ENCODE measurements around the gene ATRAID. TPM values are rescaled to one million over a fixed set of nuclear protein-coding genes. Genes with fewer than 3 reads are reported as not detected.

ATRAID gene
- total and polyA plus RNA-seq, 10 of the 15 experiments (the other 5 are each of a cell fraction or from before 2014, with no cell fraction given) = 65.6 to 180 (median 120) TPM

GRCh38 chr2:27186613-27187345, 25.1 kb upstream of the ATRAID start (continued):
- TF ChIP-seq ZNF592 (IDR thresholded peaks at IDR 0.05) (no peak), IRF3 (IDR thresholded peaks at IDR 0.05) (no peak), USF2 (IDR thresholded peaks at IDR 0.05; ENCODE audit: borderline replicate concordance, low read depth, low read length) (no peak), MEF2A (IDR thresholded peaks at IDR 0.05; ENCODE audit: insufficient read depth, low read depth, low read length) (no peak), NR2F1 (conservative IDR thresholded peaks at IDR 0.05) (no peak), NRF1 (conservative IDR thresholded peaks at IDR 0.05; ENCODE audit: low read depth, low read length) (no peak), KDM1A (IDR thresholded peaks at IDR 0.05; ENCODE audit: borderline replicate concordance) (no peak), PRDM15 (CRISPR knock-in tag; IDR thresholded peaks at IDR 0.05) (no peak), ZNF207 (IDR thresholded peaks at IDR 0.05; ENCODE audit: borderline replicate concordance) (no peak)
- TF ChIP-seq, protein P1, sequence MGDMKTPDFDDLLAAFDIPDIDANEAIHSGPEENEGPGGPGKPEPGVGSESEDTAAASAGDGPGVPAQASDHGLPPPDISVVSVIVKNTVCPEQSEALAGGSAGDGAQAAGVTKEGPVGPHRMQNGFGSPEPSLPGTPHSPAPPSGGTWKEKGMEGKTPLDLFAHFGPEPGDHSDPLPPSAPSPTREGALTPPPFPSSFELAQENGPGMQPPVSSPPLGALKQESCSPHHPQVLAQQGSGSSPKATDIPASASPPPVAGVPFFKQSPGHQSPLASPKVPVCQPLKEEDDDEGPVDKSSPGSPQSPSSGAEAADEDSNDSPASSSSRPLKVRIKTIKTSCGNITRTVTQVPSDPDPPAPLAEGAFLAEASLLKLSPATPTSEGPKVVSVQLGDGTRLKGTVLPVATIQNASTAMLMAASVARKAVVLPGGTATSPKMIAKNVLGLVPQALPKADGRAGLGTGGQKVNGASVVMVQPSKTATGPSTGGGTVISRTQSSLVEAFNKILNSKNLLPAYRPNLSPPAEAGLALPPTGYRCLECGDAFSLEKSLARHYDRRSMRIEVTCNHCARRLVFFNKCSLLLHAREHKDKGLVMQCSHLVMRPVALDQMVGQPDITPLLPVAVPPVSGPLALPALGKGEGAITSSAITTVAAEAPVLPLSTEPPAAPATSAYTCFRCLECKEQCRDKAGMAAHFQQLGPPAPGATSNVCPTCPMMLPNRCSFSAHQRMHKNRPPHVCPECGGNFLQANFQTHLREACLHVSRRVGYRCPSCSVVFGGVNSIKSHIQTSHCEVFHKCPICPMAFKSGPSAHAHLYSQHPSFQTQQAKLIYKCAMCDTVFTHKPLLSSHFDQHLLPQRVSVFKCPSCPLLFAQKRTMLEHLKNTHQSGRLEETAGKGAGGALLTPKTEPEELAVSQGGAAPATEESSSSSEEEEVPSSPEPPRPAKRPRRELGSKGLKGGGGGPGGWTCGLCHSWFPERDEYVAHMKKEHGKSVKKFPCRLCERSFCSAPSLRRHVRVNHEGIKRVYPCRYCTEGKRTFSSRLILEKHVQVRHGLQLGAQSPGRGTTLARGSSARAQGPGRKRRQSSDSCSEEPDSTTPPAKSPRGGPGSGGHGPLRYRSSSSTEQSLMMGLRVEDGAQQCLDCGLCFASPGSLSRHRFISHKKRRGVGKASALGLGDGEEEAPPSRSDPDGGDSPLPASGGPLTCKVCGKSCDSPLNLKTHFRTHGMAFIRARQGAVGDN (IDR thresholded peaks at IDR 0.05) = no peak
- TF ChIP-seq, protein P2, sequence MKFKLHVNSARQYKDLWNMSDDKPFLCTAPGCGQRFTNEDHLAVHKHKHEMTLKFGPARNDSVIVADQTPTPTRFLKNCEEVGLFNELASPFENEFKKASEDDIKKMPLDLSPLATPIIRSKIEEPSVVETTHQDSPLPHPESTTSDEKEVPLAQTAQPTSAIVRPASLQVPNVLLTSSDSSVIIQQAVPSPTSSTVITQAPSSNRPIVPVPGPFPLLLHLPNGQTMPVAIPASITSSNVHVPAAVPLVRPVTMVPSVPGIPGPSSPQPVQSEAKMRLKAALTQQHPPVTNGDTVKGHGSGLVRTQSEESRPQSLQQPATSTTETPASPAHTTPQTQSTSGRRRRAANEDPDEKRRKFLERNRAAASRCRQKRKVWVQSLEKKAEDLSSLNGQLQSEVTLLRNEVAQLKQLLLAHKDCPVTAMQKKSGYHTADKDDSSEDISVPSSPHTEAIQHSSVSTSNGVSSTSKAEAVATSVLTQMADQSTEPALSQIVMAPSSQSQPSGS (IDR thresholded peaks at IDR 0.05; ENCODE audit: low read length) = no peak

Data from GM12878 (cell line).